EH (cell line): ENCODE data around the gene CD7.

Experiments
- DNase-seq: peaks from one replicate; pipeline ENCODE4 v3.0.0-alpha.2; 2015; ENCODE audit warnings: low read depth

Gene CD7

DNA sequence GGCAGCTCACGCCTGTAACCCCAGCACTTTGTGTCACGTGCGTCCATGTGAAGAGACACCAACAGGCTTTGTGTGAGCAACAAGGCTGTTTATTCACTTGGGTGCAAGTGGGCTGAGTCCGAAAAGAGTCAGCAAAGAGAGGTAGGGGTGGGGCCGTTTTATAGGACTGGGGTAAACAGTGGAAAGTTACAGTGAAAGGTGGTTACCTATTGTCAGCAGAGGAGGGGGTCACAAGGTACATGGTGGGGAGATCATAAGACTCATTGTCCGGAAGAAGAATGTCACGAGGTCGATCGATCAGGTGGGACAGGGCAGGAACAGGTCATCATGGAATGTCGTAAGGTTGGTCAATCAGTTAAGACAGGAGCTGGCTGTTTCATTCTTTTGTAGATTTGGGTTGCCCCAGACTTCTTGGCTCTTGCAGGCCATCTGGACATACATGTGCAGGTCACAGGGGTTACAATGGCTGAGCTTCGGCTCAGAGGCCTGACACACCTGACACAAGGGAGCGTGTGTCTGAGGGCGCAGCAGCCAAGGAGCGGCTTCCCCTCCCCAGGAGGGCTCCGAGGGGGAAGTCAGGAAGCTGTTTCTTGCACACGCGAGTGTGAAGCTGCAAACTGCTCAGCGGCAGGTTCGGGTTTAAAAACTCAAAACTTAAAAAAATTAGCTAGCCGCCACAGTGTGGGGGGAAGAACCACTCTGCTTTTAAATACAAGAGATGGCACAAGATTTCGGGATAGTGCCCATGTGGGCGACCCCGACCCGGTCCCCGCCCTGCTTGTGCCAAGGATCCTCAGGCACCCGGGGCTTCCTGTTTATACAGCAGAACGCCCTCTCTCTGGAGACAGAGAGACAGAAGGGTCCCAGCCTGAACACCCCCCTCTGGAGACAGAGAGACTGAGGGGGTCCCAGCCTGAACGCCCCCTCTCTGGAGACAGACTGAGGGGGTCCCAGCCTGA is 29.2 kb upstream of the CD7 start:
- DNase-seq = no peak

- DNase-seq = no peak
Measured at GRCh38 chr17:82345151-82345976, 28.0 kb upstream of the CD7 start.

DNA sequence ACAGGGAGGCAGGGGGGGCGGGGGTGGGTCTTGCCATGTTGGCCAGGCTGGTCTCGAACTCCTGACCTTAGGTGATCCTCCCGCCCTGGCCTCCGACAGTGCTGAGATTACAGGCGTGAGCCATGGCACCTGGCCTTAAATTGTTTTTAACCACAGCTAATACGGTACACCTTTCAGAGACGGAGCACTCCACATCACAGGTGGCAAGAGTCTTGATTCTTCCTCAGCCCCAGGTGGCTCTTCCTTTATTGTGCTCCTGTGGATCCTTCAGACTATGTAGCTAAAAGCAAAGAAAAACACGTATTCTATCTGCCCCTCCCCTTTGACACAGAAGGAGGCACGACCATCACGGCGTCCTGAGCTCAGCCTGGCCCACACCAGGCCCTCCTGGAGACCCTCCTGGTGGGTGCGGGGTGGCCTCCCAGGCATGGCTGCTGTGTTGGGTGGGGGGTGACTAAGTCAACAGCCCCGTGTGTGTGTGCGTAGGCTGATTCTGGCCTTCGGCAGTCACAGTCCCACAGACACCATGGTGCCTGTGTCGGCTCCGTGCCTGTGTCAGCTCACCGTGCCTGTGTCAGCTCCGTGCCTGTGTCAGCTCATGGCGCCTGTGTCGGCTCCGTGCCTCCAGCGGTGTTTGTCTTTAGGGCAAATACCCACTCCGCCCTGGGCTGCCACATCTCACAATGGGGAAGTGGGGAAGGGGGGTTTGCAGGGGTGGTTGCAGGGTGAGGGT is 26.9 kb upstream of the CD7 start:
- no peak for DNase-seq

DNA sequence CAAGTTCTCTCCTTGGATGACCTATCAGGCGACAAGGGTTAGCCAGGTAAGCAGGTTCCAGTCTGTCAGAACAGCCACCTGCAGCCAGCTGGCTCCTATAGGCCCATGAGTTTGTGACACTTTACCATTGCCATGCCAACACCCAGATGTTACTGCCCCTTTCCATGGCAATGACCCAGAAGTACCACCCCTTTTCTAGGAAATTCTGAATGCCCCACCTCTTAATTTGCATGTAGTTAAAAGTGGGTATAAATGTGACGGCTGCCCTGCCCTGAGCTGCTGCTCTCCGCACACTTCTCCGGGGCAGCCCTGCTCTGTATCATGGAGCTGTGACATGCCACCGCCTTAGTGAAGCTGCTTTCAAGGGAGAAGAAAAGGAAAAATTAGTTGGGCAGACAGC is 26.2 kb upstream of the CD7 start:
- DNase-seq = no peak

DNA sequence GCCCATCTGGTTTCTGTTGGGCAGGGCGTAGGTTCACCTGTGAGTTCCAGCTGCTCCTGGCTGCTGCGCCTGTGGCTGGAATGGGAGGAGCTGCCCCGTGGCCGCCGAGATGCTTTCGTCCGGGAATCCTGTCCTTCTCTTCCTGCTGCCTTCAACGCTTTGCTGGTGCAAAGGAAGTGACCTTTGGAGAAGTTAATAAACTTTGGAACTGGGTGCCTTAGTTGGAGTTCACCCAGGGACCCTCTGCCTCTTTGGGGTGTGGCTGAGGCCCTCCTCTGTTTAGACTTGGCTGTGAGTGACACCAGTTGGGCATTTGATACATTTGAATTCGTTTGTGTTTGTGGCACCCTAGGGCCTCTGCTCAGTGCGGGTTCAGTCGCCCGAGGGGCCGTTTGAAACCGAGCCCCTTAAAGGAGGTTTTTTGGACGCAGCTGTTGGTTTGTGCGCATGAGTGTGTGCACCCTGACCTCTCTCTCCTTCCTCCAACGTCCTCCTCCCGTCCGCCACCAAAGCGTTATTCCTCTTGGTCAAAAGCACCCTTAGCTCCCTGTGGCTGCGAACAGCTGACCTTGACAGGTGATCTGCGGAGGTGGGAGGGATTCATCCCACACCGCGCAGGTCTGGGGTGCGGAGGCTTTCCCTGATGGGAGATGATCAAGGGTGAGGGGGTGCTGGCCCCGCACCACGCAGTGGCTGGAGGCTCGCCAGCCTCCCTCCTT is 25.1 kb upstream of the CD7 start:
- DNase-seq = no peak

- DNase-seq = no peak
Measured at GRCh38 chr17:82339634-82340580, 22.5 kb upstream of the CD7 start.

DNA sequence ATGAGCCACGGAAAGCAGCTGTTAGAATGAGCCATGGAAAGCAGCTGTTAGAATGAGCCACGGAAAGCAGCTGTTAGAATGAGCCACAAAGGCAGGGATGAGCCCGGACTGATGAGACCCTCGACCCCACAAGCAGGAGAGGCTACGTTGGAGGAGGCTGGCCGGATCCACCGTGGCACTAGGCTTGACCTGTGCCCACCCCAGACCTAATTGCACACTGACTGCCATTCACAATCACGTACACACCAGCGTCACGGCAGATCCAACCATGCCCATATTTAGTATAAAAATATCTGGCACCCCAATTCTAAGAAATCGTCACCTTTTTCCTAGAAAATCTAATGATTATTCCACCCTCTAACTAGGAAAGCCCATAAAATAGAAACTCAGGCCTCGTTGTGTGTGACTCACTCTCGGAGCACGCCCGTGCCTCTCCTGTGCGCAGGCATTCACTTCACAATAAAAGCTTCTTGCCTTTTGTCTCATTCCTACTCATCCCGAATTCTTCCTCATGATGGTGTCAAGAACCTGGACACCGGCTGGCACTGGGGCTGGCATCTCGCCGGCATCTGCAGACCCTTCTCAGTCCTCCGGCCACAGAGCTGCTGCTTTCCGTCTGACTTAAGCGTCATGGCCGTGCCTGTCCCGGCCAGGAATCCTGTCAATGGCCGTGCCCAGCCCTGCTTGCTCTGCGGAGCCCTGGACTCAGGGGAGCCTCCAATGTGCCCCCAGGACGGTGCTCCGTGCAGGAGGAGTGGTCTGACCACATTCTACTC is 21.6 kb upstream of the CD7 start:
- DNase-seq = peak; percentile 82

GRCh38 chr17:82334622-82335394 is 17.4 kb upstream of the CD7 start:
- DNase-seq = peak; percentile 37

DNA sequence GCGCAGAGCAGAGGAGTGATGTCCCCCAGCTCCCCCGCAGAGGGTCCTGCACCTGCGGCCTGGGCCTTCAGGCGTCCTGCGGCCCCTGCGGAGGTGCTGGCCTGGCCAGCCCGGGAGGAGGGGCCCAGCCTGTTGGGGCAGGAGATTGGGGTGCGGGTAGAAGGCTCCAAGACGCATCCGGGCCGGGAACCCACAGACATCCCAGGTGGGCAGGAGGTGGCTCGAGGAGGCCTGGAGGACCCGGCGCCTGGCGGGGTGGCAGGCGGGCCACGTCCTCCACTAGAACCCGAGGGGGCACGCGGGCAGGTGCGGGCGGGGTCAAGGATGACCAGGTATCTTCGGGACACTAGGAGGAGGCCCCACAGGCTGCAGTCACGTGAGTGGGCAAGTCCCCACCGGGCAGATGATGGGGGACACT is 16.8 kb upstream of the CD7 start:
- no peak for DNase-seq

DNA sequence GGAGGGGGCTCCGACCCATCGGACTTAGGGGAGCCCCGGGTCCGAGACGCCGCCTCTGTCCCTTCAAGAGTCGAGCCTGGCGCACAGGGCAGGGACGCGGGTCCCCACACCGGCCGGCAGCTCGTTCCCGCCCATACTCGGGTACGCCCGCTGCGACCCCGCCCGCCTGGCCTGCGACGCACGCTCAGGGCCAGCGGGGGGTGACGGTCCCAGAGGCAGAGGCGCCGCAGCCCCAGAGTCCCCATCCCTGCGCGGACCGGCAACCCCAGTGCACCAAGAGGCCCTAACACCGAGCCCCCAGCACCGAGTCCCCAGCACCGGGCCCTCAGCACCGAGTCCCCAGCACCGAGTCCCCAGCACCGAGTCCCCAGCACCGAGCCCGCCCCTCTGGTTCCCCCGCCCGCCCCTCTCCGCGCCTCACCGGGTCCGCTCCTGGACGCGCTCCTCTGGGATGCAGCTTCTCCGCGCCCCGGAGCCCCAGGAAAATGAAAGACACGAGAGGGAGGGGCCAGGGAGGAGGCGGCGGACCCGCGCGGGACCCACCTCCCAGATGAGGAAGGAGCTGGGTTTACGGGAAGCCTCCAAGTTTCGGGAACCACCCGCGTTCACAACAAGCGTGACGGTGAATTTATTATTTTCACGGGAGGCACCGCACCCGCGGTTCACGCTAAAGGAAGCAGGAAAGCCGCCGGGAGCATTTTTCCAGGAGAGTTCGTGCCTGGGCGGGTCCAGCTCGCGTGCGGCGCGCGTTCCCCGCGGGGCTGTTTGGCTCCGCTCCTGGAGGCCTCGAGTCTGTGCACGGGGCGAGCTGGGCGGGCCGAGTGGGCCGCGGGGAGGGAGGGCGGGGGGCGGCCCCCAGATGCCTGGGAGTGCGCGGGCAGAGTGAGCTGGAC is 16.1 kb upstream of the CD7 start, which contains the start of gene SECTM1:
Gene SECTM1, minus strand, starts transcription at position 488 of the 893 bp plus-strand sequence. CDS start 6,526 bp downstream, outside the sequence.
- DNase-seq = peak; percentile 68

DNA sequence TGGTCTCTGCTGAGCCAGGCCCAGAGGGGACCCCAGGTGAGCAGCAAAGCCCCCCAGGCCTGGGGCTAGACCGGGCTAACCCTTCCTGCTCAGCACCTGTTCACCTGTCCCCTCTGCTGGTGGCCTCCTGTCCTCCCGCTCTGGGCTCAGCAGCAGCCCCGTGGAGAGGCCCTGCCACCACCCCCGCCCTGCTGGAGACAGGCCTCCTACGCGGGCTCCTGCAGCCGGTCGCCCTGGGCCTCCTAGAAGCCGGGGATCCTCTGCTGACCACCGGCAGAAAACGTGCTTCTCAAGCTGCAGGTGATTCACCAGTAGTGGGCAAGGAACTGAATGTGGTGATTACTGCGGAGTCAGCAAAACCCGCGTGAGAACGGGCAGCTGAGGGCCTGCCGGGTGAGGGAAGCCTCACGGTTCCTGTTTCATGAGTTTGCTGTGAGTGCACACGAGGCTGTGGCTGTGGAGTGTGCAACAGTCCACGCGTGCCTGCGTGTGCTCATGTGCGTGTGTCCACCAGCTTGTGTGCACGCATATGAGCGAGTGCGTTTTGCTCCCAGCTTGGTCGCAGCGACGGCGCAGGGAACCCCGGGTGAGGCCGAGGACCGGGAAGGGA is 15.4 kb upstream of the CD7 start:
- DNase-seq = peak; percentile 54

DNA sequence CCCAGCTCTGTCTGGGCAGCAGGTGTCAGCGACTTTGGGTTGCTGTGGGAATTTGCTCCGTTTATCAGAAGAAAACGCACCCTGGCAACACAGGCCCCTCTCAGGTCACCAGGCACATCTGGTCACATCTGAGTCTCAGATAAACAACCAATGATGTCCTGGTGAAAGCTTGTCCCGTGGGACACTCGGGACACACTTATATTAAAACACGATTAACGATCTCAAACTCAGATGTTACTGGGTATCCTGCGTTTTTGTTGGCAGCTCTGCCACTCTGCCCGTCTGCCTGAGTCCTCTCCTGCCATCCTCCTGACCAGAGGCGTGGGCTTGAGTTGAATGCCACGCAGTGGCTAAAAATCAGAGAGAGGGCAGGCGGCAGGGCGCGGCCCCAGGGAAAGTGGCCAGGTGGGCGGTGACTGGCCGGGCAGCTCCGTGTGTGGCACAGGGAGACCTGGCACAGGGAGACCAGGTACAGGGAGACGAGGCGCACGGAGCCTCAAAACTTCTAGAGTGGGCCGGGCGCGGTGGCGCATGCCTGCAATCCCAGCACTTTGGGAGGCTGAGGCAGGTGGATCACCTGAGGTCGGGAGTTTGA is 14.0 kb upstream of the CD7 start:
- no peak for DNase-seq

GRCh38 chr17:82330322-82331239 is 13.2 kb upstream of the CD7 start:
- peak; percentile 58 for DNase-seq

- no peak for DNase-seq
Measured at GRCh38 chr17:82329683-82330321, 12.4 kb upstream of the CD7 start.

- DNase-seq = no peak
Measured at GRCh38 chr17:82328994-82329507, 11.6 kb upstream of the CD7 start.
